Thymus (tissue), 11 donors: ENCODE data around the gene ADAT3. TPM values are rescaled to one million over a fixed set of nuclear protein-coding genes. Genes with fewer than 3 reads are reported as not detected.
"Not testable (repeated sequence)": the region's sequence is repeated elsewhere in the genome, so short reads cannot be mapped to it uniquely, and the experiment has no call there.

Experiments
- DNase-seq, 9 donors: peaks; one replicate each; pipeline ENCODE4 v3.0.0-alpha.2; 2013; ENCODE audit warnings: low spot score in 9 of 9, low read depth in 6 of 9, missing footprints in 1 of 9
- H3K27ac ChIP-seq, 2 donors: one replicate each; pipeline ENCODE4 v1.5.1; 2013; ENCODE audit warnings: control low read depth in 1 of 2, low read depth in 1 of 2, low read length in 1 of 2, mild to moderate bottlenecking in 1 of 2, moderate library complexity in 1 of 2
- H3K27me3 ChIP-seq, 2 donors: one replicate each; pipeline ENCODE4 v1.5.1; 2013; ENCODE audit warnings: low read length in 1 of 2; ENCODE audit not compliant: control insufficient read depth in 2 of 2, insufficient read depth in 1 of 2
- H3K36me3 ChIP-seq, 2 donors: one replicate each; pipeline ENCODE4 v1.5.1; 2013; ENCODE audit warnings: low read length in 1 of 2, mild to moderate bottlenecking in 1 of 2, moderate library complexity in 1 of 2; ENCODE audit not compliant: control insufficient read depth in 2 of 2, insufficient read depth in 2 of 2
- H3K4me1 ChIP-seq, 2 donors: one replicate each; pipeline ENCODE4 v1.5.1; 2013; ENCODE audit warnings: low read length in 2 of 2; ENCODE audit not compliant: control insufficient read depth in 2 of 2, insufficient read depth in 2 of 2
- H3K4me3 ChIP-seq, 2 donors: one replicate each; pipeline ENCODE4 v1.5.1; 2013; ENCODE audit warnings: low read length in 2 of 2, control low read depth in 1 of 2, mild to moderate bottlenecking in 1 of 2
- H3K9me3 ChIP-seq, 2 donors: one replicate each; pipeline ENCODE4 v1.5.1; 2013; ENCODE audit warnings: low read length in 1 of 2, mild to moderate bottlenecking in 1 of 2; ENCODE audit not compliant: control insufficient read depth in 2 of 2, insufficient read depth in 1 of 2
- WGBS: extraction: QIAGEN DNeasy Blood & Tissue Kit; methylation state at CpG from one replicate; pipeline ENCODE4 v1.1.7; 2013; 5-methylcytosine and 5-hydroxymethylcytosine counted together
- polyA plus RNA-seq: library from polyadenylated mRNA; stranded (reverse); fragments of 200-250 nt; gene quantifications from one replicate; pipeline ENCODE4 v1.2.3, GENCODE V29; 2013
- total RNA-seq: library from RNA; stranded (reverse); fragments of 120-200 nt; gene quantifications from one replicate; pipeline ENCODE4 v1.2.4, GENCODE V29; 2013
- donor health status: healthy.

ADAT3 gene
- total and polyA plus RNA-seq, 2 donors: 2.0 to 4.5 TPM

GRCh38 chr19:1885398-1886119 lies 19.6 kb upstream of the ADAT3 start, which contains the start of gene ABHD17A:
Gene ABHD17A (minus strand): TSS chr19:1885496. CDS start chr19:1881566, 3,930 bp downstream.
- not testable (repeated sequence) for H3K9me3 ChIP-seq, H3K36me3 ChIP-seq, H3K27me3 ChIP-seq
- DNase-seq: peak in 7 of 9 donors; percentile 85 to 96 (median 92)
- Histone ChIP-seq H3K4me3 (peak within 1 kb of the TSS; percentile 89 to 98), H3K4me1 (peaks cover 21 to 47% of the 10 kb centered on the region in 2 donors), H3K27ac (peak within 1 kb of the TSS; percentile 84 to 92)
- WGBS: 21% methylated on average over 46 of the region's 46 CpGs

- H3K9me3 ChIP-seq, H3K36me3 ChIP-seq, H3K4me3 ChIP-seq, DNase-seq, H3K27me3 ChIP-seq, H3K27ac ChIP-seq: not testable (repeated sequence)
- peaks cover 21 to 47% of the 10 kb centered on the region in 2 donors for H3K4me1 ChIP-seq
- WGBS: 97% methylated on average over 15 of the region's 15 CpGs
Measured at GRCh38 chr19:1886360-1886759, 18.8 kb upstream of the ADAT3 start.

- no peak for DNase-seq
- H3K4me3 ChIP-seq: no peak overlapping the region
- peaks cover 0 to 6% of the 10 kb centered on the region in 2 donors for H3K9me3 ChIP-seq
- H3K27me3 ChIP-seq: no peaks in the 10 kb centered on the region
- WGBS: 97% methylated on average over 5 of the region's 5 CpGs
- no peak overlapping the region for H3K27ac ChIP-seq
- H3K36me3 ChIP-seq: no peaks in the 10 kb centered on the region
- H3K4me1 ChIP-seq: peaks cover 9 to 29% of the 10 kb centered on the region in 2 donors
Measured at GRCh38 chr19:1888385-1888784, 16.8 kb upstream of the ADAT3 start.

GRCh38 chr19:1889907-1890306 lies 15.3 kb upstream of the ADAT3 start:
- Histone ChIP-seq H3K27ac (no peak overlapping the region), H3K36me3 (no peaks in the 10 kb centered on the region), H3K4me1 (peaks cover 0 to 20% of the 10 kb centered on the region in 2 donors), H3K4me3 (no peak overlapping the region), H3K9me3 (peaks cover 0 to 6% of the 10 kb centered on the region in 2 donors), H3K27me3 (no peaks in the 10 kb centered on the region)
- WGBS: 96% methylated on average over 1 of the region's 1 CpG
- no peak for DNase-seq

- H3K9me3 ChIP-seq: peaks cover 0 to 6% of the 10 kb centered on the region in 2 donors
- H3K27me3 ChIP-seq: no peaks in the 10 kb centered on the region
- no peak overlapping the region for H3K27ac ChIP-seq
- H3K4me1 ChIP-seq: peaks cover 19 to 39% of the 10 kb centered on the region in 2 donors
- no peak for DNase-seq
- WGBS: 96% methylated on average over 17 of the region's 17 CpGs
- H3K36me3 ChIP-seq: no peaks in the 10 kb centered on the region
- H3K4me3 ChIP-seq: no peak overlapping the region
Measured at GRCh38 chr19:1893791-1894190, 11.4 kb upstream of the ADAT3 start.

- Histone ChIP-seq H3K9me3 (peaks cover 0 to 6% of the 10 kb centered on the region in 2 donors), H3K27me3 (no peaks in the 10 kb centered on the region), H3K36me3 (no peaks in the 10 kb centered on the region), H3K27ac (peak overlapping the region in 1 of 2 donors; percentile 42), H3K4me1 (peaks cover 19 to 39% of the 10 kb centered on the region in 2 donors), H3K4me3 (no peak overlapping the region)
- 56% methylated on average over 13 of the region's 13 CpGs for WGBS
- DNase-seq: no peak
Measured at GRCh38 chr19:1896508-1896907, 8.7 kb upstream of the ADAT3 start.

- DNase-seq: no peak
- peaks cover 0 to 9% of the 10 kb centered on the region in 2 donors for H3K9me3 ChIP-seq
- no peaks in the 10 kb centered on the region for H3K36me3 ChIP-seq
- H3K4me1 ChIP-seq: peaks cover 15 to 38% of the 10 kb centered on the region in 2 donors
- 95% methylated on average over 16 of the region's 16 CpGs for WGBS
- peak overlapping the region; percentile 5 to 69 for H3K27ac ChIP-seq
- H3K27me3 ChIP-seq: no peaks in the 10 kb centered on the region
- no peak overlapping the region for H3K4me3 ChIP-seq
Measured at GRCh38 chr19:1901940-1902404, 3.2 kb upstream of the ADAT3 start.

- Histone ChIP-seq H3K36me3 (no peaks in the 10 kb centered on the region), H3K4me3 (no peak overlapping the region), H3K4me1 (peaks cover 13 to 37% of the 10 kb centered on the region in 2 donors), H3K27me3 (no peaks in the 10 kb centered on the region), H3K9me3 (peaks cover 0 to 4% of the 10 kb centered on the region in 2 donors), H3K27ac (no peak overlapping the region)
- WGBS: 88% methylated on average over 6 of the region's 6 CpGs
- no peak for DNase-seq
Measured at GRCh38 chr19:1902923-1903322, 2.3 kb upstream of the ADAT3 start.

- Histone ChIP-seq H3K36me3 (no peaks in the 10 kb centered on the region), H3K27me3 (no peaks in the 10 kb centered on the region), H3K9me3 (peaks cover 0 to 10% of the 10 kb centered on the region in 2 donors), H3K4me1 (peaks cover 20 to 51% of the 10 kb centered on the region in 2 donors), H3K27ac (peak overlapping the region; percentile 89 to 92), H3K4me3 (peak overlapping the region in 1 of 2 donors; percentile 87)
- 45% methylated on average over 8 of the region's 8 CpGs for WGBS
- DNase-seq: no peak
Measured at GRCh38 chr19:1904860-1905109, 414 bp upstream of the ADAT3 start.
